H9 (cell line): Measurements from ENCODE around the gene NRDE2. TPM values are rescaled to one million over a fixed set of nuclear protein-coding genes. Genes with fewer than 3 reads are reported as not detected.

Experiments
- DNase-seq: peaks from one replicate; pipeline ENCODE4 v3.0.0-alpha.2; 2017
- H2AFZ ChIP-seq: one replicate; pipeline ENCODE4 v1.6.1; 2013; ENCODE audit warnings: mild to moderate bottlenecking, low read length, control low read depth, moderate library complexity
- H2AK5ac ChIP-seq: 2 replicates; pipeline ENCODE4 v1.6.1; 2013; ENCODE audit warnings: low read length, control low read depth, mixed read lengths; ENCODE audit not compliant: insufficient read length
- H2BK120ac ChIP-seq: one replicate; pipeline ENCODE4 v1.6.1; 2013; ENCODE audit warnings: low read depth, mild to moderate bottlenecking, low read length, control low read depth, inconsistent platforms; ENCODE audit not compliant: poor library complexity, severe bottlenecking
- H2BK12ac ChIP-seq: 2 replicates; pipeline ENCODE4 v1.6.1; 2013; ENCODE audit warnings: low read length, control low read depth, mixed read lengths, low read depth; ENCODE audit not compliant: insufficient read length
- H2BK15ac ChIP-seq: 2 replicates; pipeline ENCODE4 v1.6.1; 2013; ENCODE audit warnings: low read depth, low read length, control low read depth
- H2BK20ac ChIP-seq: one replicate; pipeline ENCODE4 v1.6.1; 2013; ENCODE audit warnings: low read depth, mild to moderate bottlenecking, low read length, control low read depth, inconsistent platforms; ENCODE audit not compliant: poor library complexity, severe bottlenecking
- H2BK5ac ChIP-seq: 2 replicates; pipeline ENCODE4 v1.6.1; 2013; ENCODE audit warnings: low read length, control low read depth, mixed read lengths; ENCODE audit not compliant: insufficient read length
- H3K14ac ChIP-seq: 2 replicates; pipeline ENCODE4 v1.6.1; 2013; ENCODE audit warnings: low read length, control low read depth; ENCODE audit not compliant: insufficient read depth
- H3K18ac ChIP-seq: 2 replicates; pipeline ENCODE4 v1.6.1; 2013; ENCODE audit warnings: low read depth, mild to moderate bottlenecking, mixed read lengths, low read length, control low read depth; ENCODE audit not compliant: insufficient read length
- H3K23ac ChIP-seq: 2 replicates; pipeline ENCODE4 v1.6.1; 2013; ENCODE audit warnings: low read length, control low read depth, mixed read lengths, low read depth; ENCODE audit not compliant: insufficient read length
- H3K23me2 ChIP-seq: 2 replicates; pipeline ENCODE4 v1.6.1; 2013; ENCODE audit warnings: low read depth, mild to moderate bottlenecking, mixed read lengths, low read length, control low read depth; ENCODE audit not compliant: insufficient read length, poor library complexity, severe bottlenecking
- H3K27ac ChIP-seq: 2 replicates; pipeline ENCODE4 v1.5.1; 2013; ENCODE audit warnings: low read length, control low read depth, mixed read lengths, low read depth; ENCODE audit not compliant: insufficient read length
- H3K27me3 ChIP-seq: 2 replicates; pipeline ENCODE4 v1.6.1; 2013; ENCODE audit warnings: low read length, control low read depth, inconsistent platforms; ENCODE audit not compliant: insufficient read depth
- H3K4ac ChIP-seq: 2 replicates; pipeline ENCODE4 v1.6.1; 2013; ENCODE audit warnings: low read depth, mild to moderate bottlenecking, control low read depth, inconsistent platforms, low read length, moderate library complexity
- H3K4me1 ChIP-seq: 2 replicates; pipeline ENCODE4 v1.6.1; 2013; ENCODE audit warnings: low read length, control low read depth, inconsistent platforms; ENCODE audit not compliant: insufficient read depth
- H3K4me2 ChIP-seq: 2 replicates; pipeline ENCODE4 v1.6.1; 2013; ENCODE audit warnings: low read length, control low read depth, mixed read lengths; ENCODE audit not compliant: insufficient read length, insufficient read depth
- H3K56ac ChIP-seq: 2 replicates; pipeline ENCODE4 v1.6.1; 2013; ENCODE audit warnings: low read depth, mild to moderate bottlenecking, mixed read lengths, low read length, control low read depth; ENCODE audit not compliant: insufficient read length
- H3K79me1 ChIP-seq: 2 replicates; pipeline ENCODE4 v1.6.1; 2013; ENCODE audit warnings: low read depth, mild to moderate bottlenecking, moderate library complexity, low read length, control low read depth, inconsistent platforms; ENCODE audit not compliant: insufficient read depth, poor library complexity, severe bottlenecking
- H3K79me2 ChIP-seq: 2 replicates; pipeline ENCODE4 v1.6.1; 2013; ENCODE audit warnings: low read length, control low read depth, inconsistent platforms; ENCODE audit not compliant: insufficient read depth
- H3K9ac ChIP-seq: 2 replicates; pipeline ENCODE4 v1.6.1; 2013; ENCODE audit warnings: low read length, control low read depth, mixed read lengths; ENCODE audit not compliant: insufficient read length; ENCODE audit errors: extremely low read depth
- H3K9me3 ChIP-seq: one replicate; pipeline ENCODE4 v1.6.1; 2013; ENCODE audit warnings: low read depth, low read length, inconsistent platforms; ENCODE audit not compliant: control insufficient read depth
- H3T11ph ChIP-seq: one replicate; pipeline ENCODE4 v1.6.1; 2013; ENCODE audit warnings: mild to moderate bottlenecking, low read length, control low read depth, inconsistent platforms
- H4K20me1 ChIP-seq: one replicate; pipeline ENCODE4 v1.6.1; 2013; ENCODE audit not compliant: control insufficient read depth, insufficient read length, insufficient read depth
- H4K5ac ChIP-seq: 2 replicates; pipeline ENCODE4 v1.6.1; 2013; ENCODE audit warnings: low read depth, mild to moderate bottlenecking, mixed read lengths, low read length, control low read depth; ENCODE audit not compliant: insufficient read length
- H4K8ac ChIP-seq: replicated peaks from 2 replicates; pipeline ENCODE4 v1.6.1; 2013; ENCODE audit warnings: low read length, control low read depth, mixed read lengths, low read depth; ENCODE audit not compliant: insufficient read length
- H4K91ac ChIP-seq: 2 replicates; pipeline ENCODE4 v1.6.1; 2013; ENCODE audit warnings: low read depth, mild to moderate bottlenecking, moderate library complexity, mixed read lengths, low read length, control low read depth; ENCODE audit not compliant: insufficient read length
- H3K27ac Mint-ChIP-seq, 3 experiments: 2 replicates in 2 of 3; 3 replicates in 1 of 3; pipeline ENCODE4 v1.8.0; 2020 to 2021; ENCODE audit warnings: mixed read lengths in 3 of 3, mild to moderate bottlenecking in 1 of 3, moderate library complexity in 1 of 3
- H3K27me3 Mint-ChIP-seq: 2 replicates; pipeline ENCODE4 v1.8.0; 2021; ENCODE audit warnings: low read depth, mild to moderate bottlenecking, moderate library complexity, mixed read lengths
- H3K36me3 Mint-ChIP-seq, 3 experiments: 2 replicates in 2 of 3; 3 replicates in 1 of 3; pipeline ENCODE4 v1.8.0; 2020 to 2021; ENCODE audit warnings: low read depth in 3 of 3, mixed read lengths in 3 of 3; ENCODE audit not compliant: insufficient read depth in 1 of 3
- H3K4me1 Mint-ChIP-seq, 2 experiments: 2 replicates each; pipeline ENCODE4 v1.8.0; 2020; ENCODE audit warnings: mixed read lengths in 2 of 2
- H3K4me3 Mint-ChIP-seq, 2 experiments: 2 replicates in 1 of 2; 3 replicates in 1 of 2; pipeline ENCODE4 v1.8.0; 2020 to 2021; ENCODE audit warnings: mild to moderate bottlenecking in 2 of 2, mixed read lengths in 2 of 2, moderate library complexity in 1 of 2
- H3K9me3 Mint-ChIP-seq, 2 experiments: 2 replicates in 1 of 2; 3 replicates in 1 of 2; pipeline ENCODE4 v1.8.0; 2020; ENCODE audit warnings: mild to moderate bottlenecking in 2 of 2, mixed read lengths in 2 of 2, moderate library complexity in 1 of 2
- CTCF ChIP-seq: fragments of 200-600 bp; sonication (generic); conservative IDR thresholded peaks from 3 replicates; pipeline ENCODE4 v1.8.0; 2021; ENCODE audit warnings: antibody characterized with exemption, mild to moderate bottlenecking
- WGBS: extraction: QIAGEN DNeasy Blood & Tissue Kit; methylation state at CpG from one replicate; pipeline ENCODE4 v1.1.7; 2013; ENCODE audit warnings: missing lambda C conversion rate, low lambda C conversion rate, mixed read lengths; ENCODE audit not compliant: insufficient read length; ENCODE audit errors: extremely low coverage; 5-methylcytosine and 5-hydroxymethylcytosine counted together
- total RNA-seq: library from RNA; stranded (reverse); gene quantifications from 2 replicates; pipeline ENCODE4 v1.2.1, GENCODE V29; 2021

NRDE2 gene
- total RNA-seq, 1 experiment from 2014 or later: 21.2 TPM

DNA sequence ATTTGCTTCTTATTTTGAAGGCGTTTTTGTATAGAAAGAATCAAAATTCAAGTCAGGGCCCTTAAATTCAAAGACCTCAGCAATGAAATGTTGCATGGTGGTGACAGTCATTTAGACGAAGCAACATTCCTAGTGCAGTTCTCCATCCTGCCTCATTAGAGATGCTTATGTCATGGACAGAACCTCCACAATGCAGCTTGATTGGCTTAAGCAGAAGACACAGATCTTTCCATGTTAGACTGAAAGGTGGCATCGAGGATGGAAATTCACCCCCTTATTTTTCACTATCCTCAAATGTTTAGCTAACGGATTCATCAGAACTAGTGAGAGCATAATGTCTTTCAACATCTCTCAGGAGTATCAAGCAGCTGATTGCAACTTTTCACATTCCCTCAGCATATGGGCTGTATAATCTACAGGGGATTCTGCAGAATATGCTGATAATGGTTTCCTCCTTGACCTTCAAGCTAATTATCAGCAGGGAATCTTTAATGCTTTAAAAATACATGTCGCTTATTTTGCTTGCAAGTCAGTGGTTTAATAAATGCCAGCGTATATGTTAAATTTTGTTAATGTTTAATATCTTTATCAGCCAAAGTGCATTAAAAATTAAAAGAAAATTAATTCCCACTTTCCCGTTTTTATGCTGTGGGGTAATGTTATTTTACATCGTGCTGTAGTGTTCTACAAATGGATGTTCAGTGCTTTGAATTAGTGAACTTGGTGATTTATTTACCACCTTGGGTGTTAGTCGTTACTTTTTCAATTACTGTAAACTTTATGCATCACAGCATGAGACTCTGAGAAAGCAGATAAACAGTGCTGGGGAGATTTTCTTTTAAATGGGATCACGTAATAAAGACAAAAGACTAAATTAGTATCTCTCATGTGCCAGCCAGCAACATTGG, 12.8 kb upstream of the NRDE2 start:
- H3K36me3 Mint-ChIP-seq: no peaks in the 10 kb centered on the region; a peak in 1 of 7 replicates
- no peak overlapping the region for H2AFZ ChIP-seq

More for the DNA sequence above, 12.8 kb upstream of the NRDE2 start:
- no peak overlapping the region for H3K4me3 Mint-ChIP-seq
- no peak overlapping the region for H3K14ac ChIP-seq
- no peak overlapping the region for H3T11ph ChIP-seq
- H3K27me3 Mint-ChIP-seq: peaks cover 6% of the 10 kb centered on the region
- no CpG with 5 or more reads among the region's 10 CpGs for WGBS
- no peak overlapping the region for H2BK5ac ChIP-seq
- H4K8ac ChIP-seq: no peak overlapping the region
- no peak overlapping the region for H3K4ac ChIP-seq
- no peaks in the 10 kb centered on the region for H3K27me3 ChIP-seq
- H2AK5ac ChIP-seq: no peak overlapping the region
- H2BK15ac ChIP-seq: no peak overlapping the region
- H2BK120ac ChIP-seq: no peak overlapping the region
- H3K9me3 ChIP-seq: no peaks in the 10 kb centered on the region
- no peak overlapping the region for H3K56ac ChIP-seq
- H3K23ac ChIP-seq: no peak overlapping the region
- H3K27ac ChIP-seq: no peak overlapping the region
- H2BK20ac ChIP-seq: no peak overlapping the region
- no peaks in the 10 kb centered on the region; the same call in 1 of the 2 replicates for H3K4me1 ChIP-seq
- H4K20me1 ChIP-seq: no peaks in the 10 kb centered on the region
- no peaks in the 10 kb centered on the region for H3K79me2 ChIP-seq
- no peak overlapping the region for H2BK12ac ChIP-seq
- no peak overlapping the region for H3K9ac ChIP-seq
- no peaks in the 10 kb centered on the region for H3K23me2 ChIP-seq
- H4K5ac ChIP-seq: no peak overlapping the region
- no peak overlapping the region for H3K27ac Mint-ChIP-seq
- H4K91ac ChIP-seq: no peak overlapping the region
- no peak overlapping the region for H3K18ac ChIP-seq
- no peak for TF ChIP-seq CTCF
- H3K9me3 Mint-ChIP-seq: no peaks in the 10 kb centered on the region
- no peaks in the 10 kb centered on the region for H3K79me1 ChIP-seq
- no peak overlapping the region for H3K4me2 ChIP-seq
- peaks cover 10 to 14% of the 10 kb centered on the region in 2 experiments for H3K4me1 Mint-ChIP-seq
- DNase-seq: no peak
